KOPT-K1 (cell line): ENCODE data around the gene MCM8.

Experiments used
- H3K27ac ChIP-seq: fragments of 200-600 bp; sonication (generic); 2 replicates; pipeline ENCODE4 v1.5.1; 2016; ENCODE audit warnings: antibody characterized with exemption, mild to moderate bottlenecking, low read depth, low read length; ENCODE audit not compliant: poor library complexity, severe bottlenecking
- H3K36me3 ChIP-seq: fragments of 200-600 bp; sonication (generic); 2 replicates; pipeline ENCODE4 v1.5.1; 2017; ENCODE audit warnings: antibody characterized with exemption, mild to moderate bottlenecking, low read length, moderate library complexity; ENCODE audit not compliant: insufficient read depth
- H3K9me3 ChIP-seq: fragments of 200-600 bp; sonication (generic); 2 replicates; pipeline ENCODE4 v1.5.1; 2017; ENCODE audit warnings: antibody characterized with exemption, low read length, mild to moderate bottlenecking; ENCODE audit not compliant: insufficient read depth, poor library complexity, severe bottlenecking

Gene MCM8

DNA sequence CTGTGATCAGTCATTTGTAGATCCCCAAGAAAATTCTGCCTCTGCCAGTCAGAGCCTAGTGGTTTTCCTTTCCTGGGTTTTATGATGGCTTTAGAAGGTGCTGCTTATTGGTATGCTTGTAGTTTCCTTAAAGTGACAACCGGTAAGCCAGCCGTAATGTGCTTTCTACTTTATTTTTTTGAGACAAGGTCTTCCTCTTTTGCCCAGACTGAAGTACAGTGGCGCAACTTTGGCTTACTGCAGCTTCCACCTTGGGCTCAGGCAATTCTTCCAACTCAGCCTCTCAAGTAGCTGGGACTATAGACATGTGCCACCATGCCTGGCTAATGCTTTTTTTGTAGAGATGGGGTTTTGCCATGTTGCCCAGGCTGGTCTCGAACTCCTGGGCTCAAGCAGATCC, 23.5 kb downstream of the MCM8 start:
- peaks cover 99% of the 10 kb centered on the region for H3K36me3 ChIP-seq
- no peak overlapping the region for H3K27ac ChIP-seq
- no peaks in the 10 kb centered on the region for H3K9me3 ChIP-seq

DNA sequence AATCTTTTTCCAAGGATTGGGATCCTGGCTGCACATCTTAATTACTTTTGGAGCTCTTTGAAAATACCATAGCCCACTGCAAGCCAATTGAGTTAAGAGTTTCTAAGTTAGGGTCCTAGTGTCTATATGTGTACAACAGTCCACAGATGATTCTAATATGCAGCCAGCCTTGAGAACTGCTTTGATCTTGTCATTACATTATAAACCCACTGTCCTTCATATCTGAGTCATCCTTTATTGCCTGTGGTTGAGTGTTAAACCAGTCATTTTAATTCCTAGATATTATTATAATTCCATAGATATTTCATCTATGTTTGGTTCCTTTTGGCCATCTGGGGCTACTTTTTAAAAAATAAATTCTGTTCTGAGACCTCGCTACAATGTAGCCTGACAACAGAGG, 24.1 kb downstream of the MCM8 start:
- Histone ChIP-seq H3K36me3 (peaks cover 99% of the 10 kb centered on the region), H3K27ac (no peak overlapping the region), H3K9me3 (no peaks in the 10 kb centered on the region)

DNA sequence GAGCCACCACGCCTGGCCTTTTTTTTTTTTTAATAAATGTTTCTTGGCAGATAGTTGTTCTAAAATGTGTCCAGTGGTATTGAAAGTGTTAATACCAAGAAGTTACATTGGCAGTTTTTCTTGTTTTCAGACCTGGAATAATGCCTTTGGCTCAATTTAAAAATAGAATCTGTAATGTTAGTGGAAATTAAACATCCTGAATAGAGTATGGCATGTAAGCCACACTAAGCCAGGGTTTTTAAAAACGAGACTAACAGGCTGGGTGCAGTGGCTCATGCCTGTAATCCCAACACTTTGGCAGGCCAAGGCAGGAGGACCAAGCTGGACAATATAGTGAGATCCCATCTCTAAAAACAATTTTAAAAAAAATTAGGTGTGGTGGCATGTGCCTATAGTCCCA, 25.3 kb downstream of the MCM8 start:
- H3K9me3 ChIP-seq = no peaks in the 10 kb centered on the region
- H3K27ac ChIP-seq = no peak overlapping the region
- peaks cover 99% of the 10 kb centered on the region for H3K36me3 ChIP-seq

DNA sequence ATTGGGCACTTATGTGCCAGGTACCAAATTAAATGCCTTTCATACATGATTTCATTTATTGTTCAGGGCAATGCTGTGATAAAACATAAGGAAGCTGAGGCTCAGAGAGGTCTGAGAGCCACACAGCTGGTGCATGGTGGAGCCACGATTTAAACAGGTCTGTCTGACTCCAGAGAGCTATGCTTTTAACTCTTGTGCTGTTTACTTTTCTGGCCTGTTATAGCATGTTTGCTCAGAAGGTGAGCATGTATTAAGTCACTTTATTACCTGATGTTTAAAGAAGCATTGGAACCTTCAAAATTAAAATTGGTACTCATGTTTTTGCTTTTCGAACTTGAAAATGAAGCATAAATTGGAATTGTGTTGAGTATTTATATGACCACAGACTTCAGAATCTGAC, 26.8 kb downstream of the MCM8 start:
- Histone ChIP-seq H3K27ac (no peak overlapping the region), H3K36me3 (peaks cover 99% of the 10 kb centered on the region), H3K9me3 (no peaks in the 10 kb centered on the region)

DNA sequence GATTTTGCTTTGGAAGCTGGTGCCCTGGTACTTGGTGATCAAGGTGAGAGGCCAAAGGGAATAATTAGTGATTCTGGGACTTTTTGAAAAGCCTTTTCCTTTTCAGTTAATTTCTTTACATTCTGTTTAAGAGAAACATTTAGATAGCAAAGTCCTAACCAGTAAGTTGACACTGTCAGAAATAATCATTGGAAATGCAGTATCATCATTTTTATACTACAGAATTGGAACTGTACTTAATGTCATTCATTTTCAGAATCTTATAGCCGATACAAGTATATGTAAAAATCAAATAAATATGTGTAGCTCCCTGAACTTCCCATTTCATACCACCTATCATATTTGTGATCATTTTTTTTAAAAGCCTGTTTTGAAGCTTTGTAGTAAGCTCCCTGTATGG, 27.5 kb downstream of the MCM8 start:
- Histone ChIP-seq H3K27ac (no peak overlapping the region), H3K9me3 (no peaks in the 10 kb centered on the region), H3K36me3 (peaks cover 99% of the 10 kb centered on the region)

DNA sequence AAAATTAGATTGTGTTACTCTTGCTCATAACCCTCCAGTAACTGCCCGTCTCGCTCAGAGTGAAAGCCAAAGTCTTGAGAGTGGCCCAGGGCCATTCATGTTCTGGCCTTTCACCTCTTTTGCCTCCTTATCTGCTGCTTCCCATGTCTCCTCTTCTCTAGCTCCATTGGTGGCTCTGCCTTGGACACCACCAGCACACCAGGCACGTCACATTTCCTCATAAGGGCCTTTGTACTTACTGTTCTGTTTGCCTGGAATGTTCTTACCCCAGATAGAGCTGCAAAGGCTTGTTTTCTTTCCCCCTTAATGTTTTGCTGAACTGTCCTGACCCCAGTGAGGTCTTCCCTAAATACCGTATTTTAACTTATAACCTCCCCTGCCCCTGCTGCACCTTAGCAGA, 29.3 kb downstream of the MCM8 start:
- no peaks in the 10 kb centered on the region for H3K9me3 ChIP-seq
- no peak overlapping the region for H3K27ac ChIP-seq
- H3K36me3 ChIP-seq = peaks cover 99% of the 10 kb centered on the region

DNA sequence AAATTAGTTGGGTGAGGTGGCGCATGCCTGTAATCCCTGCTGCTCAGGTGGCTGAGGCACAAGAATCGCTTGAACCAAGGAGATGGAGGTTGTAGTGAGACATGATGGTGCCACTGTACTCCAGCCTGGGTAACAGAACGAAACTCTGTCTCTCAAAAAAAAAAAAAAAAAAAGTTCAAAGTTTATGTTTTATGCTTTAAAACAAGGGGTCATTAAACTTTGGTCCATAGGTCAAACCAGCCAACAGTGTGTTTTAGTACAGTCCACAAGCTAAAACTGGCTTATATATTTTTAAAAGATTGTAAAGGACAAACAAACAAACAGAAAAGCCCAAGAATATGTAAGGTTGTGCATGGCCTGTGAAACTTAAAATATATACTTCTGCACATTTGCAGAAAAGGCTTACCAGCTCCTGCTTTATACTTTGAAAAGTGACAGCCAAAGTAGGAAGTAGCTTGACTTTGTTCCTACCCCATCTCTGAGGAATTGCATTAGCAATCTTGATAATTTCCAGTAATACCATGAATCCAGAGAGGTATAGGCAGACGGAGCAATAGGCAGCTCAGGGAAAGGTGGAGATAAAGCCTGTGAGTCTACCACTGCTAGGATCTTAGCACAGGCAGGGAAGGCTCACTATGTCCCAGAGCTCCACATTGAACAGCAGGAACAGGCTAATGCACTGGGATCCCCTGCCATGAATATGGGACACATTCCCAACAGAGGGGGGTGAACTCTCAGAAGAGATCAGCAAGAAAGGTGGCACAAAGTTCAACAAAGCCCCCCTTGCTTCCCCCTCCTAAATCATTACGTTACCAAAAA, 30.5 kb downstream of the MCM8 start:
- no peaks in the 10 kb centered on the region for H3K9me3 ChIP-seq
- H3K27ac ChIP-seq = no peak overlapping the region
- H3K36me3 ChIP-seq = peaks cover 99% of the 10 kb centered on the region

DNA sequence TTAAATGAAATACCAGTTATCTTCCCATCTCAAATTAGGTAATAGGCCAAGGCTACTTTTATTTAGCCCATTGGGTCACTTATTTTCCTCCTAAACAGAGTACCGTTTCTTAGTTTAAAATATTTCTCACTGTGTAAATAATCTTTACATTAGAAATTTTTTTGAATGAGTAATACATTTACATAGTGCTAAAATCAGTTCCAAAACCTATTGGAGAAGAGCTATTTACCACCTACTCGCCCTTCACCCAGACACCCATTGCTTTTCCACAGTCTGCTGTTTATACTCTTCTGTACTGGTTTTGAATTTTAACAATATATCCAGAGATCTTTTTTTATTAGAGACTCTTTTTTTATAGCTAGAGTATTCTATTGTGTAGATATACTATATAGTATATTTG, 36.9 kb downstream of the MCM8 start:
- Histone ChIP-seq H3K9me3 (no peaks in the 10 kb centered on the region), H3K36me3 (peaks cover 99% of the 10 kb centered on the region), H3K27ac (no peak overlapping the region)

DNA sequence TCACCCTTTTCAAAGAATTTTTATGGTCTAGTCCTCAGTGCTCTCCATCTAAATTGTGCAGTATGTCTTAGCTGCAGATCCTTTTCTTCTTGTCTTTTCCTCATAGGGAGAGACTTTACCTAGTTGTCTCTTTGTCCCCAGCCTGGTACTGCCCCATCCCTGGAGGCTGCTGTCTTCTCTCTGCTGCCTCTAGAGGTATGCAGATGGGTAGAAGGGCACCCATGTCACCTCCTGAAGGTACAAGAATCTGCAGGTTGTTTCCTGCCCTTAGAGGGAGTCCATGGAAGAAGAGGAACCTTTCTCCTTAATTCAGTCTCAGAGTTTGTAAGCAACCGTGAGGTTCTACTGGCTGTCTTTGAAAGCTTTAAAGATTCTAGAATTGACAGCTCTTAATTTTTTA, 39.1 kb downstream of the MCM8 start:
- no peaks in the 10 kb centered on the region for H3K9me3 ChIP-seq
- no peak overlapping the region for H3K27ac ChIP-seq
- peaks cover 99% of the 10 kb centered on the region for H3K36me3 ChIP-seq

DNA sequence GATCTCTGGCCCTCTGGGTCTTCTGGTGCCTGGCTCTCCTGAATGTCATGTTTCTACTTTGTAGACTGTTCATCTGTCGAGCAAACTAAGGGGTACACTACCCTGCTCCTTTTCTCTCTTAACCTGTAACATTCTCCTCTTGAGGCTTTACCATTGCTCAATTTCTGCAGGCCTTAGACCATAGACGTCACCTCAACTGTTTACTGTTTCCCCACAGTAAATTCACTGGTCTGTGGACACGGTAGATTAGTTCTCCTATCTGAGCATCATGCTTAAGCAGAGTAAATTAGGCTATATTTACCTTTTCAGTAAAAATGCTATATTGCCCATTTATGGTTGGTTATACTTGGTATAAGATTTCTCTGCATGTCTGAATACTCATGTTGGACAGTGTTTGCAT, 40.5 kb downstream of the MCM8 start:
- Histone ChIP-seq H3K36me3 (peaks cover 100% of the 10 kb centered on the region), H3K27ac (no peak overlapping the region), H3K9me3 (no peaks in the 10 kb centered on the region)

DNA sequence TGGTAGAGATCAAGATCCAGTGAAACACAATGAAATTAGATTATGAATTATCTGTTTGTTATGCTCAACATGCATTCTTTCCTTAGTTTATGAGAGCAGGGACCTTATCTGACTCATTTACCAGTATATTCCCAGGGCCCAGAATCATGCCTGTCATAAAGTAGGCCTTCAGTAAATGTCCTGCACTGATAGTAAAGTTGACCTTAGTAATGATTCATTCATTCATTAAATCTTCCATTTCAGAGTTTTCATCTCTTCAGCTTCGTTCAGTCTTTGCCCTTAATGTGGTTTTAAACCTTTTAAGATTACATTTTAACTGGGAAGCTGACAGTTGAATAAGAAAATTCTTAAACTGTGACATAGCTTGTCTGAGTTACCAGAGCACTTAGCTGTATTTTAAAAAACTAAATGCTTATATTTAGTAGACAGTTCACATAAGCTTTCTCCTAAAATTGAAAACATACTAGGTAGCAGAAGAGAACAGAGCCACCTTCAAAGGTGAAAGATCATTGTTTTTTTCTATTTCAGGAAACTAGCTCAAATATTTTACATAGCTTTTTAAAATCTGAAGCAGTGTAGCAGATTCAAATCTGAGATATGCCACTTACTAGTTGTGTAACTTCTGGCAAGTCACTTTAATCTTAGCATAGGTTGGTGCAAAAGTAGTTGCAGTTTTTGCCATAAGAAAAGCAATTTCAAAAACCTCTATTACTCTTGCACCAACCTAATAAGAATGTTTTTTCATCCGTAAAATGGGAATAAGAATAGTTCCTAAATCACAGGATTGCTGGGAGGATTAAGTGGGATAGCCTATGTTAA, 41.4 kb downstream of the MCM8 start:
- no peaks in the 10 kb centered on the region for H3K9me3 ChIP-seq
- H3K36me3 ChIP-seq = peaks cover 93% of the 10 kb centered on the region
- no peak overlapping the region for H3K27ac ChIP-seq

DNA sequence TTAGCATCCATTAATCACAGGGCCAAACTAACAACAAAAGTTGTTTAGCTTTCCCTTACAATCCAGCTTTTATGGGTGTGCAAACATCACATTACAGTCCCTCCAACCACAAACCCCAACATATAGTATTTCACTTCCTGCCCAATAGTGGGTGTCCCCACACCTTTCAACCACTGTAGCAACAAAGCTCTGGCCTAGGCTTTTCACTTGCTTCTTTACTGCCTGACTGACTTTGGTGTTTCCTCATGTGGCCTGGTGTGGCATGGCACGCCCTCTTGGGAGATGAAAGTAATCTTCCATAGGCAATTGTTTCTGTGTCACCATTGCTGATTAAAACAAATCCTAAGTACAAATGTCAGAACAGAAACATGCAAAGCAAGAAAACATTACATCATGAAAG, 46.3 kb downstream of the MCM8 start:
- no peaks in the 10 kb centered on the region for H3K9me3 ChIP-seq
- H3K27ac ChIP-seq = no peak overlapping the region
- peaks cover 74% of the 10 kb centered on the region for H3K36me3 ChIP-seq

DNA sequence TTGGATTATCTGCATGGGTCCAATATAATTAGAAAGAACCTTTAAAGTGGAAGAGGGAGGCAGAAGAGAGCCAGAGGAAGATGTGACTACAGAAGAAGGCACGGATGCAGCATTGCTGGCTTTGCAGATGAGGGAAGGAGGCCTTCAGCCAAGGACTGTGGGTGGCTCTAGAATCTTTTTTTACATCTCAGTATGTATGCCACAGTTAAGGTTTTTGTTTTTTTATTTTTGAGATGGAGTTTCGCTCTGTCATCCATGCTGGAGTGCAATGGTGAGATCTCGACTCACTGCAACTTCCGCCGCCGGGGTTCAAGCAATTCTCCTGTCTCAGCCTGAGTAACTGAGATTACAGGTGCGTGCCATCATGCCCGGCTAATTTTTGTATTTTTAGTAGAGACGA, 49.3 kb downstream of the MCM8 start:
- H3K36me3 ChIP-seq = peaks cover 50% of the 10 kb centered on the region
- H3K27ac ChIP-seq = no peak overlapping the region
- H3K9me3 ChIP-seq = no peaks in the 10 kb centered on the region

DNA sequence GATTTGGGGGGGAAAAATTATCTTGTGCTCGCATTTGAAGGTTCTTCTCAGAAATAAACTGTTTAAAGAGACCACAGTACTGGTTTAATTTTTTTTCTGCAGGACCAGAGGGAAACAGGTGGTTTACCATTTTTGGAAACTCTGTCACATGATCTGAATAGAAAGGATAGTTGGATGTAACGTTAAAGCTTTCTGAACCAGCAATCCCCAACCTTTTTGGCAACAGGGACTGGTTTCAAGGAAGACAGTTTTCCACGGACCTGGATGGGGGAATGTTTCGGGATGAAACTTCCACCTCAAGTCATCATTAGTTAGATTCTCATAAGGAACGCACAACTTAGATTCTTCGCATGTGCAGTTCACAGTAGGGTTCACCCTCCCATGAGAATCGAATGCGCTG, 50.4 kb downstream of the MCM8 start:
- Histone ChIP-seq H3K9me3 (no peaks in the 10 kb centered on the region), H3K27ac (peak overlapping the region; percentile 10), H3K36me3 (peaks cover 39% of the 10 kb centered on the region)

DNA sequence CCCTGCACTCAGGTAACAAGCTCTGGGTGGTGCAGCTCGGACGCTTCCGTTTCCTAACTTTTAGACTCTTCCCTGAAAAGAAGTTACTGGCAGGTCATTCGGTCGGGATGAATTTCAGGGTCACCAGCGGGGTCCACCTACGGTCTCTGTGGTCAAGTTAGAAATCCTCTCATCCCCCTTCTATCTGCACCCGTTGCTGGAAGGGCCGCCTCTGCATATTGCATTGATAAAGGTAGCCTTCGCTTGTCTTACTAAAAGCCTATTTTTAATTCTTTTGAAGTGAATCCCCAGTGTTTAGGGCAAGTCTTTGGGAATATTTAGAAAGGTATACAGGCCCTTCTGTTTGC, 56.1 kb downstream of the MCM8 start:
- H3K9me3 ChIP-seq = no peaks in the 10 kb centered on the region
- peak overlapping the region; percentile 75 for H3K27ac ChIP-seq
- H3K36me3 ChIP-seq = peaks cover 29% of the 10 kb centered on the region

DNA sequence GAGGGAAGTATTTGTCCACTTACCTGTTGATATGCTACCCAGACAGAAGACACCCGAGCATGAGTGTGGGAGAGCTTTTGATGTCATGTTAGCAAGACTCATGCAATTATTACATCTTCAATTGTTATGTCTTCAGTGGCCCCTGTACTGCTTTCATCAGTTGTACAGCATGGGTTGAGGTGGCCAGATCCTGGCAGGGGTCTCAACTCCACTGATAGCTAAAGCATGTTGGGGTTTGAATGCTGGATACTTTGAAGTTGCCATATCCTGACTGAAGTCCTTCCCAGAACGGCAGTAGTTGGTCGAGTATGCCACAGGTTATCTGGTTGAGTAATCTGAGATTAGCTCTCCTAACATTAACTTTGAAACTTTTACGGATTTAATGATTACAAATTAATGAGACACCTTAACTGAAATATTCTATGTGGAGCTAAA, 56.7 kb downstream of the MCM8 start:
- H3K36me3 ChIP-seq = peaks cover 29% of the 10 kb centered on the region
- peak overlapping the region; percentile 29 for H3K27ac ChIP-seq
- H3K9me3 ChIP-seq = no peaks in the 10 kb centered on the region
